Stimulated activated CD8-positive, alpha-beta memory T cell treated with anti-CD3 and anti-CD28 coated beads, Interleukin-15, amount 100 ng/mL, for 48 hours (primary cell): Measurements from ENCODE around the gene LGALS3BP.

Source experiments
- DNase-seq, 2 donors: peaks; one replicate each; pipeline ENCODE4 v3.0.0-alpha.2; 2020; ENCODE audit warnings: low read depth in 2 of 2

Gene LGALS3BP

DNA sequence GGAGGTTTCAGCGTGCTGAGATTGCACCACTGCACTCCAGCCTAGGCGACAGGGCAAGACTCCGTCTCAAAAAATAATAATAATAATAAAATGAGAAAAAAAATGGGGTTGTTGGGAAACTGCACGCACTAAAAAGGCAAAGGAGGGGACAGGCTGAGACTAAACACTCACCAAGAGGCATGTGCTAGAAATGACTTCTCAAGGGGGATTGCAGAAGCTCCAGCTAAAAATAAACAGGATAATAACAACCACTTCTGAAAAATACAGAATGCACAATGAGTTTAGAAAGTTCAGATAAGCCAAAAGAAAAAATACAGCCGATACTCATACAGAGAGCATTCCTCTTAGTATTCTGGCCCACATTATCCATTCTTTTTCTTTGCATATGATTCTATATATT, 39.5 kb downstream of the LGALS3BP start:
- DNase-seq, result no peak

DNA sequence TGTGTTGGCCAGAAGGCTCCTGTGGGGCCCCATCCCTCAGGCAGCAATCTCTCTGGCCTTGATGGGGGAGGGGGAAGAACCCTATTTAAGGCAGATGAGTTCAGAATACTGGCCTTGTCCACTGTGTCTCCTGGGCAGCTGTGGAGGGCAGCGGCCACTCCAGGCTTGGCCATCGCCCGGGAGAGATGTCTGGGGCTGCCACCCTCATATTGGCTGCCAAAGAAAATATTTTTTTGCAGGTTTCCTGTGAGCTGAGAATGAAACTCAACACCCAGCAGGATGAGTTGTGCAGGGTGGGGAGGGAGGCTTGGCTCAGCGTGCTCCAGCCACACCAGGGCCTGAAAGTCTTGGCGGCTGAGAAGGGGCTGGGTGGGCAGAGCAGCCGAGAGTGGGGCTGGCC, 40.1 kb downstream of the LGALS3BP start:
- no peak for DNase-seq

DNA sequence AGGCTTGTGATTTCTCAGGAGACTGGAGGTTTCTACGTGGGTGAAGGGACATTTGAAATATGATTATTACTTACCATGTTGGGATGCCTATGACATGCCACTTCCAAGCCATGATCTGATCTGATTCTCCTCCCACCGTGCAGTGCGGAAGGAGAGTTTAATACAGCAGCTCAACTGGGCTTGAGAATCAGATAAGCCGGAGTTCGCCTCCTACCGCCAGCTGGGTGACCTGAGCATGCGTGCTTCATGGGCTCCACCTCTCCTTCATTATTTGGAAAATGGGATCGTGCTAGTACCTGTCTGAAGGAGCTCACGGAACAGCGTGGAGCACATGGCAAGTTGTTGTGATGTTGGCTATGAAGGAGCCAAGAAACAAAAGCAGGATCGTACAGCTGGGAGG, 42.2 kb downstream of the LGALS3BP start:
- DNase-seq, result no peak

DNA sequence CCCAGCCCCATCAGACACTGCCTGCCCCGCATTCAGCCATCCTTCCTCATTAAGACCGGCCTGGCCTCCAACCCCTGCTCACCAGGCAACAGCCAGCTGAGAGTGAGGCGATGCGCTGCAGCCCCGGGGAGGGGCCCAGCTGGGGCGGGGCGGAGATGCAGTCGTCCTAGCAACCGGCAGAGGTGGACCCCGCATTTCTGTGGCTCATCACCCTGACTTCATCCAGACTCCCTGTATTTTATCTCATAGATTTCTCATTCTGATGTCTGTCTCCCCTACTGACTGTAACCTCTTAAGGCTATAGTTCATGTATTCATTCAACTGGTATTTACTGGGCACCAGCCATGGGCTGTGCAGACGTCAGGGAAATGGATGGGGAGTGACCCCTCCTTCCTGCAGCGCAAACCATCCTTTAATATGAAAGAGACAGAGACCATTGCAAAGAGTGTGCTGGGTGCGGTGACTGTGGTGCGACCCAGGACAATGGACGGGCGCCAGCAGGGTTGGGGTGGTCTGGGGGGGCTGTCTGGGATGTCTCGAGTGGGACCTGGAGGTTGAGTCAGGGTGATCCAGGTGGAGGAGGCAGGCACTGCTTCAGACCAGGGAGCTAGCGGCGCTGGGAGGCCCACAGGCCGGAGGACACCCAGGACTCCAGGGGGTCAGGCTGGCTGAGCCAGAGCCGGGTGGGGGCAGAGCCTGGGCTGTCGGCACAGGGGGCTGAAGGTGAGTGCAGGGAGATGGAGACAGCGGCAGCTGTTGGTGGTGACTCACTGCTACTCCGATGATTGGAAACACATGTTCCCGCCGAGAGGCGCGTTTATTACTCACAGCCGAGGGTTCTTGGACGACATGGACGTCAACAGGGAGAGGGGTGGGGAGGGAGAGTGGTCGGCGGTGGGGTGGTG, 44.1 kb downstream of the LGALS3BP start:
- no peak for DNase-seq

DNA sequence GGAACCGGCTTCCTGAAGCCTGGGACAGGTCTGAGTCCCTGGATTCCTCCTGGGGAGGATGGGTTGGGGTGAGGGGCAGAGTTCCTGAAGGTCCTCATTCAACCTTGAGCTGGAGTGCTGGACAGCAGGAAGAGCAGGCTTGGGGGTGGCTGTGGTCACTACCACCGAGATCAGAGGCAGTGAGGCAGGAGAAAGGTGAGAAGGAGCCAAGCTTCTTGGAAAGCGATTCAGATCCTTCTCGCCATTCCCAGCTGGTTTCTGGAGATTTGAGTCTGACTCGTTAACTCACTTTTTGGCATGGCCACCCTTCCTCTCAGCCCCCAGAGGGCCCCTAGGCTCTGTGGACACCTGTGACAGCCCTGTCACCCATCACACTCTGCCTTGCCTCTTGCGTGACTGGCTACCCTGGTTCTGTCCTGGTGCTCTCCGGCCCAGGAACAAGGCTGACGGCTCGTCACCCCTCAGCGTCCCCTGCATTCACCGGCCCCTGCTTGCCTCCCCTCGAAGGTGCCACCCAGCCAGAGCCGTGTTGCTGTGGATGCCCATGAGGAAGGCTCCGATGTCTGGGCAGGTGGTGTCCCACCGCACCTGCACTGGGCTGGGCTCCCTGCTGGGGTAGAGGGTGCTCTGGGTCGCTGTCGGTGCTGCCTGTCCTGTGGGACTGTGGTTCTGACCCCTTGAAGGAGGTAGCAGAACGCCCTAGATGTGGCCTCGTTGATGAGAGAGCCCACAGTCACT, 44.9 kb downstream of the LGALS3BP start:
- no peak for DNase-seq

DNA sequence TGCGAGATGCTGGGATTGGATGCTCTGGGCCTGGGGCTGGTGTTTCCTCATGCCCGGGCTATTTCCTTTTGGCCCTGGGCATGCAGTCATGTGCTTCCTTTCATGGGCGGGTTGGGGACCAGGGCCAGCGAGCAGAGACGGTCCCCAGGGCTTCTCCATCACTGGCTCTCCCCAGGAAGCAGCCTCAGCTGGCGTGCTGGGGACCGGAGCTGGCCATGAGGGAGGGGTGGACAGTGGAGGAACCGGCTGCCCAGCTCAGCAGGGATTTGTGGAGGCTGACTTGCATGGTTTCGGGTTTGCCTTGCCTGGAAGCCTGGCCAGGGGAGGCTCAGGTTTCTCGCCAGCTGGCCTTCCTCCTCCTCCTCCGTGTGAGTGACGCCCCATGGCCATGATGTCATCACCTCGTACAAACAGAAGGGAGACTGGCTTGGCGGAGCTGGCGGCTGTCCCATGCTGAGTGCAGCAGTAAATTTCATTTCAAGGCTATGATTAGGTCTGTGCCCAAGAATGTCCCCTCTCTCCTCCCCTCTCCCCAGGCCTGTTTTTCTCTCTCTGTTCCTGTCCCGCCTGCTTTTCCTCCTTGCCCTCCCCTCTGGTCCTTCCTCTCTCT, 45.7 kb downstream of the LGALS3BP start:
- no peak for DNase-seq

DNA sequence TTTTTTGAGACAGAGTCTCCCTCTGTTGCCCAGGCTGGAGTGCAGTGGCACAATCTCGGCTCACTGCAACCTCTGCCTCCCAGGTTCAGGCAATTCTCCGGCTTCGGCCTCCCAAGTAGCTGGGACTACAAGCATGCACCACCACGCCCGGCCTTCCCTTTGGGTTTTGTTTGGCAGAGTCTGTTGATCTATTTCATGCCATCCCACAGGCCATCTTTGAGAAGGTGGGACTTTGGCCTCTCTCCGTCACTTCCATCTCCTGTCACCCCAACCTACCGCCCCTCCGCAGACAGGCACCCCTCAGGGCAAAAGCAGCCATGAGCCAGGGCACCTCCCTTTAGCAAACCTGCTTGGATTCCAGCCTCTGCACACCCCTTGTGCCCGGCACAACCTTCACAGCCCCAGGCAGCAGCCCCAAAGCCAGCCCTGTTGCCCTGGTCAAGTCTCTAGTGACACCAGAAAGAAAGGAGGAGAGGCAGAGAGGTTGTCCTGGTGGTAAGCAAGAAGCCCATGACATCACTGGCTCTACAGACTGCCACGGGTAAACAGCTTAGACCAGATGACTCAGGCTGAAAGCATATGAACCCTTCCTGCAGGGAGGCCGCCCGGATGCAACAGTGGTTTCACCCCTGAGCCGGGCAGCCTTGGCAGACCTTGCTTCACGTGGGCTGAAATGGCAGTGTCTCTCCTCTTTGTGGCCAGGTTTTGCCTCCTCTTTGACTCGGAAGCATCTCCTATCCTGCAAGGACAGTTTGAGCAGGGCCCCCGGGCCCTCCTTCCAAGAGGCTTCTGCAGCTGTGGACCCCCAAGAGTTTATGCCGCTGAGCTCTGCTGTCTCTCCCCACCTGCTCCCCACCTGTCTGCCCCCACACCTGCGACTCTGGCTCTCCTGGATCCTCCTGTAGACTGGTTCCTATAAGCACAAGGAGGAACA, 46.4 kb downstream of the LGALS3BP start:
- DNase-seq, result peak; percentile 29 to 37

DNA sequence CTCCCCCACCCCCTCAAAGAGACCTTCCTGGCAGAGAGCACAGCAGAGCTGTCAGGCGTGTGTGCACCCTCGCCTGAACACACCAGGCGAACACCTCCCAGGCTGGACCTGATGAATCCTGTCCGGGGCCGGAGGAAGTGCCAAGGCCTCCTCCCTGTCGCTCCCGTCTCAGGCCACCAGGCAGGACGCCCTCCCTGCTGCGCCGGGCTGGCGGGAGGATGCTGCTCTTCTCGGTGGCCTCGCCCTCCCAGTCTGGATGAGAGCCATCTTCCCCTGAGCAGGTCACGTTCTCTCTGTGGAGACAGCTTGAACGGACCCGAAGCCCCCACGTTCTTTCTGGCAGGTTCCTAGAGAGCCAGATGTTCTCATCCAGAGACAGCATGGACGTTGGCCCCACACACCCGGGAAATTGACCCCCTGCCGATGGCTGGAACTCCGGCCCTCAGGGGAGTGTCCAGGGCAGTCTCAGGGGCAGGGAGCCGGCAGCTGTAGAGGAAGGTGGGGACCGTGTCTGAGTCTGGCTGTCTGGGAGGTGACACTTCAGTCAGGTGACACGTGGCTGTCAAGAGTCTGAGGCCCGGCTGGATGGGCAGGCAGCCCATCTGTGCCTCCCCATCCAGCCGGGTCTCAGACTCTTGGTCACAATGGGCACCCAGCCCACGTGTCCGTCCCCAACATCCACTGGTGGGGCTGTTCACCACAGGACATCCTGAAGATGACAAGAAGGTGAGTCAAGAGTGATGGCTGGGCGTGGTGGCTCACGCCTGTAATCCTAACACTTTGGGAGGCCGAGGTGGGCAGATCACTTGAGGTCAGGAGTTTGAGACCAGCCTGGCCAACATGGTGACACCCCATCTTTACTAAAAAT, 49.6 kb downstream of the LGALS3BP start:
- no peak for DNase-seq

DNA sequence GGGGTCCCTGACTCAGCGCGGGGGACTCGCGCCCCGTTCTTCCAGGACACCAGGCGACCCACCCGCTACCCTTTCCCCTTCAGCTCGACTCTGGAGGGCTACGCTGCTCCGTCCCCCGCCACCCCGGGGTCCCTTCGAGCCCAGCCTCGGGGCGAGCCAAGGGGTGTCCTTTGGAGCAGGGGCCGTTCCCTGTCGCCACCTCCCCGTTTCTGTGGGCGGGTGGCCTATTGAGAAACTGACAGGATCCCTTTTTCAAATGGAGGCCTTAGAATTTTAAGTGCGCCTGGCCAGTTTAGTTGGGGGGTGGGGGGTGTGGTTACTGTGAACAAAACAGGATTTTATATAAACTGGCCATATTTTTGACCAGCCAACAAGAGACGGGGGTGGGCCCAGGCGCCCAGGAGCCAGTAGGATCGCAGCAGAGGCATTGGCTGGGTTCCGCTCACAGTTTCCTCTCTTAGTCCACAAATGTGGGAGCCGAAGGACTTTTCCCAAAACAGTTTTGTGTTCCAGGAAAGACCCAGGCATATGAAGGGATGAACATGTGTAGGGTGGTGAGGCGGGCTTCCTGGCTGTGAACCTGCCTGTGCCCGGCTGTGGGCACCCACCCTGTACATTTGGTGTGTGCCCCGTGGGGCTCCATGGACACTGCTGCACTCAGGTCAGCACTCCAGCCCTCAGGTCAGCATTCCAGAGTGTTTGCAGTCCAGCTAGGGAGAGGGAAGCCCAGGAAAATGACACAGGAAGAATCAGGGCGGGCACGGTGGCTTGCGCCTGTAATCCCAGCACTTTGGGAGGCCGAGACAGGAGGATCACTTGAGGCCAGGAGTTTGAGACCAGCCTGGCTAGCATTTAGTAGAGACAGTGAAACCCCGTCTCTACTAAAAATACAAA, 53.8 kb downstream of the LGALS3BP start:
- no peak for DNase-seq

DNA sequence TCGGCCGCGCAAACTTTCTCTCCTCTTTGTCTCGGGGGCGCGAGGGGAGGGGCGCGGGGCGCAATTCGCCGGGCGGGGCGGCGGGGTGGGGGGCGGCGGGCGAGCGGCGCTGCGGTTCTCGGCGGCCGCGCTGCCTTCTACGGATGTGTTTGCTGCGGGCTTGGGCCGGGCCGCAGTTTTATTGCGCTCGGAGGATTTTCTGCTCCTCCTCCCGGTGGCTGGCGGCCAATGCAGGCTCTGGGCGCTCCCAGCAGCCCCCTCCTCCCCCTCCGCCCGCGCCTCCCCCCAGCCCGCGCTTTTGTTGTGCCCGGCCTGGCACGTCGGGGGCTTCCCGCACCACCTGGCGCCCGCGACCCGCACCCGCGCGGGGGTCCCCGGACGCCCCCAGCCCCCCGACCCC, 54.5 kb downstream of the LGALS3BP start, which contains the start of gene TIMP2:
TIMP2 (minus strand) TSS at position 154 of the 400 bp plus-strand sequence. CDS start 299 bp downstream, outside the sequence.
- DNase-seq, result peak; percentile 27 to 33

DNA sequence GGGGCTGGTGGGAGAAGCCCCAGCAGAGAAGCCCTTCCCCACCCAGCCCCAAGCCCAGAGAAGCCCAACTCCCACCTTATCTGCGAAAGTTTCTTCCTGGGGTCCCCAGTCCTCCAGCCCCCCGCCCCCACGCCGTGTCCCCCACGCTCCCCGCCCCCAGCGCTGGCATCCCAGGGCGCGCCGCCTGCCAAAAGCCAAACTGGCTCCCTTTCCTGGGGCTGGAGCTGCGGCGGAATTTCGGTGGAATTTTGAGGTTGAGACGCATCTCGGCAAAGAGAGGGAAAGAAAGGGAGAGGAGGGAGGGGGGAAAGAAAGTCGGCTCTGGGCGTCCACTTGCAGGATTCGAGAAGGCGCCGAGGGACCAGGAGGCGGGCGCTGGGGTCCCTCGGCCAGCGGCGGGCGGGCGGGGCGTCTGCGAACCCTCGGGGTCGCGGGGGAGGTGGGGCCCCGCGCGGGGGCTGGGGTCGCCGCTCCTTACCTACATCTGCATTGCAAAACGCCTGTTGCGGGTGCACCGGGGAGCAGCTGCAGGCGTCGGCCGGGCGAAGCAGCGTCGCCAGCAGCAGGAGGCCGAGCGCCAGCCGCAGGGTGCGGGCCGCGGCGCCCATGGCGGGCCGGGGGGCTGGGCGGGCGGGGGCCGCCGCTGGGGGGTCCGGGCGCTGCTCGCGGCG, 55.1 kb downstream of the LGALS3BP start:
- no peak for DNase-seq

DNA sequence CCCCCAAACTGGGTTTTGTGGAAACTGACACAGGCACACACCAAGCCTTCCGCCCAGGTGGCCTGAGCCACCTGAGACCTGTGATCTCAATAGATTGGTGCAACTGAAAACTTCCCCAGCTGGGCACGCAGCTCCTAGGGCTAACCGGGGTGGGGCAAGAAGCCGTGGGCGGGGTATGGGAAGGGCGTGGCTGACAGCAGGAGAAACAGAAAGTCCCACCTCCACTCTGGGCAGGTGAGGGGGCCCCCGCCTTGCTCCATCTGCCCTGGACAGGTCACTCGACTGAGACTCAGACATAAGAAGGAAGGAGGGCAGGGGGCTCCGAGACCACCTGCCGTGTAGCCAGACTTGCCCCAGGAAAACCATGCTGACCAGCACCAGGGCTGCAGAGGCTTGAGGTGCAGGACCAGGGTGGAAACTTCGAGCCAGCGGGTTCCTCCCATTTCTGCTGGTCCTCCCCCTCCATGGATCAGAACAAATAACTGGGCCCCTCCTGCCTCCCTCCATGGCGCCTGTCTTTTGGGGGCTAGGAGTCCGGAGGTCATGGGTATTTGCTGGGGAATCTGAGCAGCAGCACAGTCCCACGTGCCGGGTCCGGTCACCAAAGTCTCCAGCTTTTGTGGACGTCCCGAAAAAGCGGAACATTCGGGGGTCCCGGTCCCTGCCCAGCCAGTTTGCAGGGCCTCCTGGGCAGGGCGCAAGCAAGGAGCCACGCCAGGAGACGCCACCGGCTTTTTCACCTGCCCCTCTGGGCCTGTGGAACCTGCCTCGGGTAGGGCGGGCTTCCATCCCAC, 55.9 kb downstream of the LGALS3BP start:
- peak in 1 of 2 donors; percentile 34 for DNase-seq

DNA sequence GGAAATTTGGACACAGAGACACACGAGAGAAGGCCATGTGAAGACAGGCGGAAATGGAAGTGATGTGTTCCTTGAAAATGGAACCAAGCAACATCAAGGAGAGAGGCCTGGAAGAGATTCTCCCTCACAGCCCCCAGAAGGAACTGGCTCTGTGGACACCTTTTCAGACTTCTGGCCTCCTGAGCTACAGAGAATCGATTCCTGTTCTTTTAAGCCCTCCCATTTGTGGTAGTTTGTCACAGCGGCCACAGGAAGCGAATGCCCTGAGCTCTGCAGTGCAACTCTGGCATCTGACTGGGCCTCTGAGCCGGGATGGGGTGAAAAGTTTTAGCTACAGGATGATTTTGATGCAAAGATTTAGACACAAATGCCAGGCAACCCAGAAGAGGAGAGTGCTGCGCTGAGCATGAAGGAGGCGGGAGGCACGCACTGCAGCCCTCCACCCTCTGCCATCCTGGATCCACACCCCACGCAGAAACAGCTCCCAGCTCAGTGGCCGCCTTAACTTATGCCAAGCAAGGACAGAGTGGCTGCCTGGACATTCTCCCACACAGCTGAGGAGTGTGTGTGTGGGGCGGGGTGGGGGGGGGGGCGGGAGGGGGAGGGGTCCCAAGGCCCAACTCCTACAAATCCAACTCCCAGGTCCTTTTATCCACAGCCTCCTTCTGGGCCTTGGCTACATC, 56.8 kb downstream of the LGALS3BP start:
- no peak for DNase-seq

DNA sequence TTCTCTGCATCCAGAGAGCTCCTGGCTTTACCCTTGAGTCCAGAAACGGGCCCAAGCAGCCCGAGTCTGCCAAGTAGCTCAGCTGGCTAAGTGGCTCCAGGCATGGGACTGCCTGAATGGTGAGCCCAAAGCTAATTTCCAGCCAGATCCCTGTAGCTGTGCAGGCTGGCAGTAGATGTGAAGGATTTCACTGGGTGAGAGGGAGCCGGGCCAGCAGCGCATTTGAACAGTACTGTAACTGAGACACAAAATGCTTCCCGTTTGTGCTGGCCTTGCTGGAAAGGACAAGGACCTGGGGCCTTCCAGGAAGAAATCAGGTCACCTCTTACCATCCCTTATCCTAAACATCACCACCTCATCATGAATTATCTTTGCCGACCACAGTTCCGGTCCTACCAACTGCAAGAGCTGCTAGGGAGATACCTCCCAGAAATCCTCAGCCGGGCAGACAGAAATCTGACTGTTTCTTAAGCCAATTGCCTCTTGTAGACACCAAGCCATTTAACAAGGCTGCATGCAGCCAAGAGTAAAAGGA, 58.2 kb downstream of the LGALS3BP start:
- DNase-seq, result no peak
